ENCODE measurements around the gene SMYD3.

The SMYD3 gene

DNA sequence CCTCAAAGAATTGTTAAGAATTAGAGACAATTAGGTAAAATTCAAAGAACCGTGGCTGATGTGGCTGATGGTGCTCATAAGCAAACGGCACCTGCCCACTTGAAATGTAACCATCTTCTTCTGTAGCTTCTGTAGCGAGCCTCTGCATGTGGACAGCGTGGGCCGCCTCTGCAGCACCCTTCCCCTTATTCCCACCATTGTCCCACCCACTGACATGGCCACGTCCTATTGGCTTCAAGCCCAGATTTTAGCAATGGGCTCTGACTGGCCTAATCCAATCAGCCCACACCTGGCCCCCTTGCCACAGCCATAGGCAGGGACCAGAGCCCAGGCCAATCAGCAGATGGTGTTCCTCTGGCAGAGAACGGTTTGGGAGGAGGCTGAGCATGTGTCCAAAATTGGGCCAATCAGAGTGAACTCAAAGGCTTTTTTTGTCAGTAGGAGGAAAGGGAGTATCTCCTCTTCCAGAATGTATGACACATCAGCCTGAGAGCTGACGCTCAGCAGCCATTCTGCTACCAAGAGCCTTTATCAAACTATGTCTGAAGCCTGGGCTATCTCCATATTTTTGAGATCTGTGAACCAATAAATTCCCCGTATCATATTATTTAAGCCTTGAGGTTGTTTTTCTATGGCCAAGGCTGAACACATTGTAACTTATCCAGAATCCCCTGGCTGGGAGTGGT lies 518.5 kb downstream of the SMYD3 start:
- H3K27ac ChIP-seq = no peak overlapping the region
- TF ChIP-seq CTCF (conservative IDR thresholded peaks at IDR 0.05) (no peak), ZFX (IDR thresholded peaks at IDR 0.05) (no peak)

DNA sequence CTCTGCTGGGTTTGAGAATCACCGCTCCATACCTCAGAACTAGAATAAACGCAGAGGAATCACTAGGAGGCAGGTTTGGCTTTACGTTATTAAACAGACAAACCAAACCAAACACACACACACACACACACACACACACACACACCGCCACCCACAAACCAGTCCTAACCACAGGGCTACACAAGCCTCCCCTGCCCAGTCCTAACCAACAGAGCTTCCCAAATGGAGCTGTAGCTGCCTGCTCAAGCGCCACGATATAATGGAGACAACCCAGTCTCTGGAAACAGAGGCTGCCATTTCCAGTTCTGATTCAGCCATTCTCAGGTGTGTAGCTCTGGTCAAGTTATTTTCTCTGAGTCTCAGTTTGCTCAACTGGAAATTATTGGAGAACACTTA lies 519.1 kb downstream of the SMYD3 start:
- no peak overlapping the region for H3K27ac ChIP-seq
- TF ChIP-seq CTCF (conservative IDR thresholded peaks at IDR 0.05) (no peak), ZFX (IDR thresholded peaks at IDR 0.05) (no peak)

- no peak overlapping the region for H3K27ac ChIP-seq
- TF ChIP-seq ZFX (IDR thresholded peaks at IDR 0.05) (no peak), CTCF (conservative IDR thresholded peaks at IDR 0.05) (no peak)
Observed at GRCh38 chr1:245987577-245987976, 519.5 kb downstream of the SMYD3 start.

DNA sequence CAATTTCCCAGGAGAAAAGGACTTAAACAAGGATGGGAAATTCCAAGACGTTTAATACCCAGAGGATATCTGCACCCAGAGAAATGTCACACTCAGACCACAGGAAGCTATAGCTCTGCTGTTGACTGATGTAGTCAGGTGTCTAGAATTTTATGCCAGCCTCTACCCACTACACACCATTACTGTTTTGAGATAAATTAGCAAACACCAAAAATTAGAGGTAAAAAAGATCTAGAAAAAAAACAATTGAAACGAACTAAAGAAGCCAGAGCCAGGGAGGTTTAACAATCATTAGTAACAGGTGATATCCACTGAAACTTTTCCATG lies 519.9 kb downstream of the SMYD3 start:
- TF ChIP-seq ZFX (IDR thresholded peaks at IDR 0.05) (no peak), CTCF (conservative IDR thresholded peaks at IDR 0.05) (no peak)
- no peak overlapping the region for H3K27ac ChIP-seq

DNA sequence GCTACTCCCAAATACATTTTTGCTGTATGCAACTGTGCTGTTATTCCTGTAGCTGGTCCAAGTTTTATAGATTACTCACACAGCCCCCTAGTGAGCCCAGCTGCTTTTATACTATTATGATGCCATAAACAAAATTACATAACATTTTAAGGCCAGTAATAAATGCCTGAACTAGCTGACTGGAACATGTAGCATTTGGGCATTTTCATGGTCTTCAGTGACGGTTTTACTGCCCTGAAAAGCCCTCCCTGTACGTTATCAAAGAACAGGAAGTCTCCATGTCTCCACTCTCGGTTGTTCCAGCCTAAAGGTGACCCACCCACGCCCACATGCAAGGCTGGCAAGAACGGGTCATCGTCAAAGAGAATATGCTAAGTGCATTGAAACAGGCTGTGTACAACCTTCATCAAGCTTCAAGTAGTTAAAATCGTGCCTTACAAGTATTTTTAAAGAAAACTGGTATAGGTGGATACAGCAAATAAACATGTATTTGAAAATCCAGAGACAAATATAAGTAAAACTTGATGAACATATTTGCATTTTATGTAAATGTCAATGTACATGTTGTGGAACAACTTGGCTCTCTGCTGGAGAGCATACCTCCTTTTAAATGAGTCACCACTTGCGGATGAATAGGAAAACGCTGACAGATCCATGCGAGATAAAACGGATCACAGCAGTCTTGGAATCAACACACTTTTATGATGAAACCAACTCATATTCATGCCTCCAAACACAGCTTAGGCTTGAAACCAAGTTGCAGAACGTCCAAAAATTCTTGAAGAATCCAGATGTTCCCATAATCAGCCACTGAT lies 520.5 kb downstream of the SMYD3 start:
- TF ChIP-seq ZFX (IDR thresholded peaks at IDR 0.05) = no peak
- TF ChIP-seq CTCF (conservative IDR thresholded peaks at IDR 0.05) = no peak
- no peak overlapping the region for H3K27ac ChIP-seq

GRCh38 chr1:245984390-245985155 lies 522.5 kb downstream of the SMYD3 start:
- H3K27ac ChIP-seq = no peak overlapping the region
- TF ChIP-seq ZFX (IDR thresholded peaks at IDR 0.05) = no peak
- no peak for TF ChIP-seq CTCF (conservative IDR thresholded peaks at IDR 0.05)

Data from C4-2B (cell line).